HepG2 (cell line): ENCODE results near the gene MYO10. TPM values are rescaled to one million over a fixed set of nuclear protein-coding genes. Genes with fewer than 3 reads are reported as not detected.

Experiments used
- ATAC-seq: fragments of 200-7000 bp; cut with Tn5 transposase; 3 replicates; pipeline ENCODE4 v1.9.1; 2020; ENCODE audit warnings: mild to moderate bottlenecking, moderate library complexity
- BruUV-seq: library from RNA; stranded (reverse); fragments of 400-500 nt; replicated peaks from 2 replicates; lab custom pipeline; 2021; lab: Mats Ljungman, UMichigan
- CTCF ChIA-PET: fragments of 300-600 bp; formaldehyde crosslinking; extraction: SDS; loops from one replicate; lab custom pipeline; 2021; ENCODE audit warnings: low total read pairs, inconsistent platforms, low intra/inter-chr PET ratio; lab: Yijun Ruan, JAX
- POLR2A ChIA-PET: fragments of 350-600 bp; sonication (Branson Sonifier 250); formaldehyde crosslinking; loops from one replicate; lab custom pipeline; 2020; ENCODE audit warnings: antibody characterized with exemption, inconsistent platforms; lab: Yijun Ruan, JAX
- DNase-seq: peaks from one replicate; pipeline ENCODE4 v3.0.0-alpha.2; 2015; ENCODE audit warnings: low spot score
- FAIRE-seq: peaks from 3 replicates; lab custom pipeline; 2011; peaks lifted over from hg19 to GRCh38; lab: Jason Lieb, UNC
- H2AFZ ChIP-seq: one replicate; pipeline ENCODE4 v1.6.1; 2011; ENCODE audit warnings: low read length, inconsistent platforms
- H3K27ac ChIP-seq: fragments of 300-600 bp; 3 replicates; pipeline ENCODE4 v1.8.0; 2011; ENCODE audit warnings: mixed run types, mild to moderate bottlenecking, mixed read lengths, low read length, inconsistent platforms; ENCODE audit not compliant: insufficient read depth; ENCODE audit errors: extremely low read length
- H3K27me3 ChIP-seq, 2 experiments: fragments of 200-600 bp in 1 of 2; 2 replicates in 1 of 2; 3 replicates in 1 of 2; pipeline versions ENCODE4 v1.6.0 to v1.8.0; 2011; ENCODE audit warnings: low read length in 2 of 2, mild to moderate bottlenecking in 2 of 2, moderate library complexity in 2 of 2, inconsistent platforms in 1 of 2; ENCODE audit not compliant: insufficient read depth in 2 of 2, control insufficient read depth in 1 of 2
- H3K36me3 ChIP-seq, 2 experiments: fragments of 200-600 bp in 1 of 2; replicated peaks in 1 of 2; 2 replicates in 1 of 2; 3 replicates in 1 of 2; pipeline versions ENCODE4 v1.5.1 to v1.8.0; 2011; ENCODE audit warnings: low read length in 2 of 2, inconsistent platforms in 1 of 2; ENCODE audit not compliant: insufficient read depth in 2 of 2, control insufficient read depth in 1 of 2
- H3K4me1 ChIP-seq: 2 replicates; pipeline ENCODE4 v1.5.1; 2012; ENCODE audit warnings: low read length, inconsistent platforms; ENCODE audit not compliant: insufficient read depth
- H3K4me2 ChIP-seq: 2 replicates; pipeline ENCODE4 v1.6.0; 2011; ENCODE audit warnings: low read depth, low read length, inconsistent platforms
- H3K4me3 ChIP-seq, 3 experiments: fragments of 200-600 bp in 1 of 3; sonication (generic), shearing (Covaris generic) in 1 of 3; replicated peaks in 1 of 3; 2 replicates each; pipeline ENCODE4 v1.5.1; 2011 to 2016; ENCODE audit warnings: low read length in 3 of 3, inconsistent platforms in 2 of 3, low read depth in 2 of 3, mild to moderate bottlenecking in 2 of 3, control low read depth in 1 of 3, mixed read lengths in 1 of 3; ENCODE audit not compliant: insufficient read depth in 1 of 3
- H3K79me2 ChIP-seq: one replicate; pipeline ENCODE4 v1.6.1; 2011; ENCODE audit warnings: low read length, inconsistent platforms; ENCODE audit not compliant: insufficient read depth
- H3K9ac ChIP-seq: 2 replicates; pipeline ENCODE4 v1.6.0; 2011; ENCODE audit warnings: mild to moderate bottlenecking, low read depth, low read length, inconsistent platforms; ENCODE audit not compliant: insufficient read depth
- H3K9me3 ChIP-seq: 2 replicates; pipeline ENCODE4 v1.5.1; 2012; ENCODE audit warnings: mild to moderate bottlenecking, low read length
- H4K20me1 ChIP-seq: 2 replicates; pipeline ENCODE4 v1.6.0; 2011; ENCODE audit warnings: inconsistent platforms, mild to moderate bottlenecking, low read length, moderate library complexity; ENCODE audit not compliant: insufficient read depth
- BCL6 ChIP-seq: IDR thresholded peaks from 2 replicates; pipeline ENCODE4 v1.6.1; 2016; ENCODE audit warnings: missing genetic modification reagents, missing compliant biosample characterization
- GABPB1 ChIP-seq: IDR thresholded peaks from 2 replicates; pipeline ENCODE4 v1.6.1; 2016; ENCODE audit warnings: mild to moderate bottlenecking, missing genetic modification reagents, moderate library complexity, missing compliant biosample characterization
- NFYB ChIP-seq: sonication (generic); formaldehyde crosslinking; IDR thresholded peaks from 2 replicates; pipeline ENCODE4 v1.4.0; 2020; ENCODE audit warnings: missing genetic modification reagents
- UBTF ChIP-seq: sonication (generic); formaldehyde crosslinking; IDR thresholded peaks from 2 replicates; pipeline ENCODE4 v1.4.0; 2020; ENCODE audit warnings: mild to moderate bottlenecking, missing genetic modification reagents
- ZNF687 ChIP-seq: sonication (generic); formaldehyde crosslinking; IDR thresholded peaks from 2 replicates; pipeline ENCODE4 v1.5.1; 2020; ENCODE audit warnings: mild to moderate bottlenecking, missing genetic modification reagents, moderate library complexity
- ZNF768 ChIP-seq: sonication (generic); formaldehyde crosslinking; IDR thresholded peaks from 2 replicates; pipeline ENCODE4 v1.4.0; 2020; ENCODE audit warnings: missing genetic modification reagents
- WGBS: methylation state at CpG from one replicate; pipeline ENCODE4 v1.1.6; 2017; ENCODE audit warnings: low lambda C conversion rate; 5-methylcytosine and 5-hydroxymethylcytosine counted together
- in situ Hi-C: cut with HindIII; loops from 2 replicates; pipeline ENCODE4 v1.10.0; 2017; ENCODE audit warnings: low pct_unique_long_range_greater_than_20kb; ENCODE audit not compliant: extremely low pct_ligation_motif_present
- intact Hi-C: fragments of 100-400 bp; cut with micrococcal nuclease; formaldehyde crosslinking; loops from one replicate; pipeline ENCODE4 v1.10.0; 2022; ENCODE audit not compliant: unreplicated experiment
- polyA plus RNA-seq, 8 experiments: library from polyadenylated mRNA; depleted of rRNA in 3 of 8; stranded (reverse) in 7 of 8; unstranded in 1 of 8; fragments of >200 nt; fragmentation: Illumina TruSeq in 4 of 8; extraction: Trizol in 4 of 8; gene quantifications; 2 replicates each; pipeline versions ENCODE4 v1.2.1 to v1.2.3, GENCODE V29; 2011 to 2016; ENCODE audit warnings: low read depth in 4 of 8, missing spikeins in 1 of 8, mixed read lengths in 1 of 8; ENCODE audit not compliant: insufficient read depth in 1 of 8
- total RNA-seq, 5 experiments: library from RNA; depleted of rRNA; stranded (reverse); fragments of >200 nt; fragmentation: Illumina TruSeq; extraction: Trizol; gene quantifications; 2 replicates each; pipeline ENCODE4 v1.2.3, GENCODE V29; 2016; ENCODE audit warnings: low read depth in 1 of 5
- TF ChIP-seq, protein P1 (sequence below): sonication (generic); formaldehyde crosslinking; IDR thresholded peaks from 2 replicates; pipeline ENCODE4 v1.9.0; 2022; ENCODE audit warnings: low read depth, missing genetic modification reagents
- TF ChIP-seq, protein P2 (sequence below): sonication (generic); formaldehyde crosslinking; IDR thresholded peaks from 2 replicates; pipeline ENCODE4 v1.4.0; 2020; ENCODE audit warnings: missing genetic modification reagents

Gene MYO10
- total and polyA plus RNA-seq, 2 of the 13 experiments (the other 11 are each of a cell fraction or from before 2014, with no cell fraction given) = 4.5 to 14.0 TPM

DNA sequence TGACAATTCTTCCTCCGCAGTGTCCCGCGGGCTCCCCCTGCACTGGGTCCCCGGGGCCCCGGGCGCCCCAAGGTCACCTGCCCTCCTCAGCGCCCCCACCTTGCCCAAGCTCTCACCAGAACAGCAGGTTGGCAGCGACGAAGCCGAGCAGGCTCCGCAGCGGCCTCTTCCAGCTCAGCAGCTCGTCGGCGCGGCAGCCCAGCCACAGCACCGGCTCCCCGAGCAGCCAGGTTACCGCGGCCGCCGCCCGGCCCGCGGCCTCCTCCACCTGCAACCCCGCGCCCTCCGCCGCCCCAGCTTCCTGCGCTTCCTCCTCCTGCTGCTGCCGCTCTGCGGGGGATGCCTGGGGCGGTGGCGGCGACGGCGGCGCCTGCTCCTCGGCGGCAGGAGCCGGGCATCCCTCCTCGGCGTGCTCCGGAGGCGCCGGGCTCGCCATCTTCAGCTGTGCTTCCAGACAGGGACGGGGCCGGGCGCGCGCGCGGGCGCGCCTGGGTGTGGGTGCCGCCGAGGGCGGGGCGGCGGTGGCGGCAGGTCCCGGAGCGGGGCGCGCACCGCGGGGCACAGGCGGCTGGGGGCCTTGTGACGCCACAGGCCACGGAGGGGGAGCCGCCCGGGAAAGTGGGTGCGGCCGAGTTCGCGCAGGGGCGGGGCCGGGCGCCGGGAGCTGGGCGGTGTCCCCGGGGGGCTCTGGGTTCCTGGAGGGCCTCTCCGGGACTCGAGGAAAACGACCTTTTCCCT, 319.4 kb downstream of the MYO10 start, which contains the start of gene RETREG1:
Gene RETREG1 (minus strand): TSS at position 462 of the 738 bp plus-strand sequence. CDS start 26 bp downstream, at position 436.
- H3K36me3 ChIP-seq = no peaks in the 10 kb centered on the region
- FAIRE-seq (no peak), DNase-seq (no peak), ATAC-seq (peak; percentile 87)
- POLR2A ChIA-PET = no interaction called here
- no peak within 1 kb of the TSS for H2AFZ ChIP-seq
- H4K20me1 ChIP-seq = no peaks in the 10 kb centered on the region
- no peaks in the 10 kb centered on the region for H3K9me3 ChIP-seq
- 0% methylated on average over 15 of the region's 86 CpGs for WGBS
- H3K4me1 ChIP-seq = peaks cover 9% of the 10 kb centered on the region
- H3K79me2 ChIP-seq = no peaks in the 10 kb centered on the region
- TF ChIP-seq BCL6 (CRISPR knock-in tag) (0 out of 2 replicates have a peak, but pooled peaks have one; percentile 16), ZNF768 (CRISPR knock-in tag) (0 out of 2 replicates have a peak, but pooled peaks have one; percentile 17), NFYB (CRISPR knock-in tag) (no peak), ZNF687 (CRISPR knock-in tag) (peak; percentile 39; the same call in 1 of the 2 replicates), UBTF (CRISPR knock-in tag) (peak; percentile 57; the same call in 1 of the 2 replicates), GABPB1 (CRISPR knock-in tag) (0 out of 2 replicates have a peak, but pooled peaks have one; percentile 9)
- TF ChIP-seq, protein P1, sequence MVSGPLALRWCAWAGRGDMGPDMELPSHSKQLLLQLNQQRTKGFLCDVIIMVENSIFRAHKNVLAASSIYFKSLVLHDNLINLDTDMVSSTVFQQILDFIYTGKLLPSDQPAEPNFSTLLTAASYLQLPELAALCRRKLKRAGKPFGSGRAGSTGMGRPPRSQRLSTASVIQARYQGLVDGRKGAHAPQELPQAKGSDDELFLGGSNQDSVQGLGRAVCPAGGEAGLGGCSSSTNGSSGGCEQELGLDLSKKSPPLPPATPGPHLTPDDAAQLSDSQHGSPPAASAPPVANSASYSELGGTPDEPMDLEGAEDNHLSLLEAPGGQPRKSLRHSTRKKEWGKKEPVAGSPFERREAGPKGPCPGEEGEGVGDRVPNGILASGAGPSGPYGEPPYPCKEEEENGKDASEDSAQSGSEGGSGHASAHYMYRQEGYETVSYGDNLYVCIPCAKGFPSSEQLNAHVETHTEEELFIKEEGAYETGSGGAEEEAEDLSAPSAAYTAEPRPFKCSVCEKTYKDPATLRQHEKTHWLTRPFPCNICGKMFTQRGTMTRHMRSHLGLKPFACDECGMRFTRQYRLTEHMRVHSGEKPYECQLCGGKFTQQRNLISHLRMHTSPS (CRISPR knock-in tag) = no peak
- TF ChIP-seq, protein P2, sequence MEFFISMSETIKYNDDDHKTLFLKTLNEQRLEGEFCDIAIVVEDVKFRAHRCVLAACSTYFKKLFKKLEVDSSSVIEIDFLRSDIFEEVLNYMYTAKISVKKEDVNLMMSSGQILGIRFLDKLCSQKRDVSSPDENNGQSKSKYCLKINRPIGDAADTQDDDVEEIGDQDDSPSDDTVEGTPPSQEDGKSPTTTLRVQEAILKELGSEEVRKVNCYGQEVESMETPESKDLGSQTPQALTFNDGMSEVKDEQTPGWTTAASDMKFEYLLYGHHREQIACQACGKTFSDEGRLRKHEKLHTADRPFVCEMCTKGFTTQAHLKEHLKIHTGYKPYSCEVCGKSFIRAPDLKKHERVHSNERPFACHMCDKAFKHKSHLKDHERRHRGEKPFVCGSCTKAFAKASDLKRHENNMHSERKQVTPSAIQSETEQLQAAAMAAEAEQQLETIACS (CRISPR knock-in tag) = peak; percentile 55; the same call in 1 of the 2 replicates
- TF ChIP-seq, all 625 proteins: peak for 6
- Histone ChIP-seq H3K27ac (no peak within 1 kb of the TSS), H3K27me3 (peaks cover 7 to 42% of the 10 kb centered on the region in 2 experiments), H3K4me2 (peak within 1 kb of the TSS; percentile 83), H3K9ac (no peak within 1 kb of the TSS), H3K4me3 (peak within 1 kb of the TSS; percentile 43 to 69 (median 55))
- CTCF ChIA-PET = no interaction called here
- intact Hi-C loops (no loop called here), in situ Hi-C loops (no loop called here)
- no TSS peak for BruUV-seq
